UCSD-AML1 (cell line): Measurements from ENCODE around the gene PSME3IP1.
"Not testable (repeated sequence)": the region's sequence is repeated elsewhere in the genome, so short reads cannot be mapped to it uniquely, and the experiment has no call there.

ENCODE experiments used
- DNase-seq: peaks from one replicate; lab custom pipeline; 2025; ENCODE audit not compliant: unreplicated experiment; lab: John Stamatoyannopoulos, UW

PSME3IP1 gene

DNA sequence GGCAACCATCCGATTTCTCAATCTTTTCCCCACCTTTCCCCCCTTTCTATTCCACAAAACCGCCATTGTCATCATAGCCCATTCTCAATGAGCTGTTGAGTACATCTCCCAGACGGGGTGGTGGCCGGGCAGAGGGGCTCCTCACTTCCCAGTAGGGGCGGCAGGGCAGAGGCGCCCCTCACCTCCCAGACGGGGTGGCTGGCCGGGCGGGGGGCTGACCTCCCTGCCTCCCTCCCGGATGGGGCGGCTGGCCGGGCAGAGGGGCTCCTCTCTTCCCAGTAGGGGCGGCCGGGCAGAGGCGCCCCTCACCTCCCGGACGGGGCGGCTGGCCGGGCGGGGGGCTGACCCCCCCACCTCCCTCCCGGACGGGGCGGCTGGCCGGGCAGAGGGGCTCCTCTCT, 14.5 kb upstream of the PSME3IP1 start:
- DNase-seq, result not testable (repeated sequence)

DNA sequence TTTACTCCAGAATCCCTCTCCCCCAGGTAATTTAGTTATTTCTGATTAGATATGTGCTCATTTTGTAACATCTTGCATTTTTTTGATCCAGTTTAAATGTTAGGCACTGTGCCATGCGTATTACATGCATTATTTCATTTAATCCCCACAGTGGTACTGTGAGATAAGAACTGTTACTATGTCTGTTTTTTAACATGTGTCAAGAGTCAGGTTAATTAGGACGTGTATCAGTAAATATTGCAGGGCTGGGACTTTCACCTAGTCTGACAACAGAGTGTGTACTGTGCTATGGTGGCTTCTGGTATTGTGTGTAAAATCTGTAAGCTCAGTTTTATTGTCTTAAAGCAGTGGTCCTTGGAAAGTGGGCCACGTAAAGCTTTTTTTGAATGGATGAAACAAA, 10.9 kb upstream of the PSME3IP1 start:
- no peak for DNase-seq

DNA sequence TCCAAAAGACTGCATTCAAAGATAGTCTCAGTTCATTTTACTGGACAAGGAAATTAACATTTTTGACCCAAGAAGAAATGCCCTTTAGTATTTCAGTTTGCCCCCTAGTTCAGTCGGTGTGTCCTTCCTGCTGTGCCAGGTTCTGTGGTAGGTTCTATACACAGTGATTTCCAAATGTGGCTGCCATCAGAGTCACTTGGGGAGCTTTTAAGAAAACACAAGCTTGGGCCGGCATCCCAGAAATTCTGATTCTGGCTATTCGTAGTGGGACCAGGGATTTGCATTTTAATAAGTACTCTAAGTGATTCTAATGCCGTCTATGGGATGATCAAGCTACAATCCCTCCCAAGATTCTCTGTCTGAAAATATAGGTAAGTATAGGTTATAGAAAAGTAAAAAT, 10.4 kb upstream of the PSME3IP1 start:
- no peak for DNase-seq

DNA sequence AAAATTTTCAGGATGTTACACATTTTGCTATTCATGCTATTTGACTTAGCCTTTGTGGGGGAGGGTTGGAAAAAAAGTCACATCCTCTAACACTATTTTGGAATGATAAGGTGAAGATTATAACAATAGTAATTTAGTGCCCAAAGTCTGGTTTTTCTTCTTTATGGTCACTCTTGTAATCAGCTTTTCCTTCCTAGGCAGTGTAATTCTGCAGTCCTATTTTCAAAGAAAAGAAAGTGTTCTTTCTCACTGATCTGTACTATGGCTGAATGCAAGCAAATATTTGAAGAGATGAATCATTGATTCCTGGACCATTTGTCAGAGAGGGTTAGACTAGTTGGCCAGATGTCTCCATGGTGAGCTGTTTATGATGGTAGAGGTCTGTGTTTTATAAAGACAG, 8.7 kb upstream of the PSME3IP1 start:
- DNase-seq, result no peak

DNA sequence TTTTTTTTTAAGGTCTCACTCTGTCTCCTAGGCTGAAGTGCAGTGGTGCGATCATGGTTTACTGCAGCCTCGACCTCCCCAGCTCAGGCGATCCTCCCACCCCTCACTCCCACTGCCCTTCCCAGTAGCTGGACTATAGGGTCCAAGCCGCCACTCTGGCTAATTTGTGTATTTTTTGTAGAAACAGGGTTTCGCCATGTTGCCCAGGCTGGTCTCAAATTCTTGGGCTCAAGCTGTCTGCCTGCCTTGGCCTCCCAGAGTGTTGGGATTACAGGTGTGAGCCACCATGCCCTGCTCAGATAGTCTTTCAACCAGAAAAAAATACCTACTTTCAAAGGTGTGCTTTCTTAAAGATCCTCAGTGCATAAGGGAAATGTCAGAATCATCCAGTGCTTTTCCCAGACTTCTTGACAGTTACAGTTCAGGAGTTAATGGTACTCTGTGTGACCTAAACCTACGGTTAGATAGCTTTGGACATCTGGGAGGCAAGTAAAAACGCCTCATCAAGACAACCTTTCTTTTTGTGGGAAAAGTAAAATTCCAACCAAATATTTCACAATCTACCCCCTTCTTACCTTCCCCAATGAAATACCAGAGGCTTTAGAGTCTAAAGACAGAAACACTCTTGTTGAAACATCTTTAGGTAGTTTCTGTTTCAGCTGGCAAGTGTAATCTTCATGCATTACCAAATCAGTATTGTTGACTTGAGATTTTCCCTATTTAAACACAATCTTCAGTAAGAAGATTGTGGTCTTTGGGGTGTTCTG, 7.1 kb upstream of the PSME3IP1 start:
- DNase-seq, result no peak

DNA sequence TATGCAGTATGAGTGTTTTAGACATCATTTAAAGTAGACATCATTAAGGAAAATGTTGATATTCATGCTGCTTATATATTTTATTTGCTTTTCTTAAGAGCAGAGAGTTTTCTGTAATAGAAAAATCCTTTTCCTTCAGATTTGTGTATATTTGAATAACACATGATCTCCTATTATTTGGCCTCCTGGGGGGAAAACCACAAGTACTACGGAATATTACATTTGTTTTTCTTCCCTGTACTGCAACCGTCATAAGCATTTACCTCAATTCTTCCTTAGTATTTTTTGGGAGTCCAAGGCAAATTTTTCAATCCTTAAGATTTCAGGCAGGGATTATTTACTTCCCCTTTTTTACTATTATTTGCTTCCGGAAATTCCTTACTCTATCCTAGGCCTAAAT, 6.3 kb upstream of the PSME3IP1 start:
- DNase-seq, result no peak

DNA sequence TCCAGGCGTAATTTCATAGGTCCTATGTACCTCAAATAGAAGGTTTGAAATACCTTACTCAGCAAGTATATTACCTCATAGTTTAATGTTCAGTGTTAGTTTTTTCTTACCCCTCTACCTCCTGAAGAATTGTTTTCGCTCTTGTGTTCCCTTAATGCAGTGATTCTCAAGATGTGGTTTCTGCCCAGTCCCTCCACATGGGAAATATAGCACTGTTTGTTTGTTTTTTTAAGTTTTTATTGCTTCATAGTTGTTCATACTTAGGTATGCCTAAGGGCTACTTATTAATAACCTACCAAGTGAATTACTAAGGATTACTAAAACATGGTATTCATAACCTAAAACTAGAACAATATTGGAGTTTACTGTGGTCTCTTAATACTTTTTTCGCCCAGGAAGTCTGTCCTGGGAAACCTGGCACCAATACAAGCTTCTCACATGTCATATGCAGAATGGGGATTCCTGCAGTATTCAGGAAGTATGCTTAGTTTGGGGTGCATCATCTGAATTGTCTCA, 5.3 kb upstream of the PSME3IP1 start:
- DNase-seq, result no peak

DNA sequence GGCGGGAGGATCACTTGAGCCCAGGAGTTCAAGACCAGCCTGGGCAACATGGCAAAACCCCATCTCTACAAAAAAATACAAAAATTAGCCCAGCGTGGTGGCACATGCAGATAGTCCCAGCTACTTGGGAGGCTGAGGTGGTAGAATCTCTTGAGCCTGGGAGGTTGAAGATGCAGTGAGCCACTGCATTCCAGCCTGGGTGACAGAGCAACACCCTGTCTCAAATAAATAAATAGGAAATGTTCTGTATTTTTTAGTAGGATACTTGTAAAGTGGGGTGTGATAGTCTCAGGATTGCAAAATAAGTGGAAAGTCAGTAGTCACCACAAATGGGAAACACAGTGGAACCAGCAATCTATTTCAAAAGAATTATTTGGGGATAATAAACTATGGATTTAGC, 4.3 kb upstream of the PSME3IP1 start:
- no peak for DNase-seq

DNA sequence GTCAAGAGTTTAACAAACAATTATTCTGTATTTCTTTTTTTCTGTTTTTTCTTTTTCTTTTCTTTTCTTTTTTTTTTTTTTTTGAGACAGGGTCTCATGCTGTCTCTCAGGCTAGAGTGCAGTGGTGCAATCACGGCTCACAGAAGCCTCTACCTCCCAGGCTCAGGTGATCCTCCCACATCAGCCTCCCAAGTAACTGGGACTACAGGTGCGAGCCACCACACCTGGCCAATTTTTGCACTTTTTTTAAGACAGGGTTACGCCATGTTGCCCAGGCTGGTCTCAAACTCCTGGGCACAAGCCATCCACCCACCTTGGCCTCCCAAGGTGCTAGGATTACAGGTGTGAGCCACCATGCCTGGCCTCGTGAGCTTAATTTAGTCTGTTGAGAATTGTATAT, 3.7 kb upstream of the PSME3IP1 start:
- DNase-seq, result not testable (repeated sequence)

DNA sequence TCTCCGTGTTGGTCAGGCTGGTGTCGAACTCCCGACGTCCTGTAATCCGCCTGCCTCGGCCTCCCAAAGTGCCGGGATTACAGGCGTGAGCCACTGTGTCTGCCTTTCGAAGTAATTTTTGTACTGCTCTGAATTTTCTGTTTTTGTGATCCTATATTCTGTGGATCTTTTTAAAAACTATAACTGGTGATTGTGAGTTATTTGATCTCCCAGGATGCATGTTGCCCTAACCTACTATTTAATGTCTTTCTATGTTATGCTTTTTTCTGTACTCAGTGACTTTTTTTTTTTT, 2.8 kb upstream of the PSME3IP1 start:
- DNase-seq, result no peak

DNA sequence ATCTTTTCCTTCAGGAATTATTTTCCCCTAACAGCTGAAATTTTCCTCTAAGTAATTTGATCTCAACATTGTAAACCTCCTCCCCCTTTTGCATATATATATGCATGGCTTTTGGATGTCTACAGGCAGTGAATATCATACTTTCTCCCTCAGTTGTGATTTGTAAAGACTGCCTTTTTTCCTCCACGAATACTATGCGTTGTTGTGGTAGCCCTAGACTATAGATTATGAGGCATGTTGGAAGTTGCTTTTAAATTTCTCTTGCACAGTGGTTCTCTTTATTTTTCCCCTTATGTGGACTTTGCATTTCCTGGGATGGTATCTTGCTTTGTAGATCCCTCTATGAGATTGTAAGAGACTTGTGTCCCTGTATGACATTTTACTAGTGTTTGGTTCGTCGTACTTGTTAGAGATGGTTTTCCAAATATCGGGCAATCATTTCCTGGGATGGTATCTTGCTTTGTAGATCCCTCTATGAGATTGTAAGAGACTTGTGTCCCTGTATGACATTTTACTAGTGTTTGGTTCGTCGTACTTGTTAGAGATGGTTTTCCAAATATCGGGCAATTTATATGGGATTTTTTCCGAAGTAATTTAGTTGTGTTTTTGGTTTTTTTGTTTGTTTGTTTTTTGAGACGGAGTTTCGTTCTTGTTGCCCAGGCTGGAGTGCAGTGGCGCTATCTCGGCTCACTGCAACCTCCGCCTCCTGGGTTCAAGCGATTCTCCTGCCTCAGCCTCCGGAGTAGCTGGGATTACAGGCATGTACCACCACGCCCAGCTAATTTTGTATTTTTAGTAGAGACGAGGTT, 2.3 kb upstream of the PSME3IP1 start:
- not testable (repeated sequence) for DNase-seq

DNA sequence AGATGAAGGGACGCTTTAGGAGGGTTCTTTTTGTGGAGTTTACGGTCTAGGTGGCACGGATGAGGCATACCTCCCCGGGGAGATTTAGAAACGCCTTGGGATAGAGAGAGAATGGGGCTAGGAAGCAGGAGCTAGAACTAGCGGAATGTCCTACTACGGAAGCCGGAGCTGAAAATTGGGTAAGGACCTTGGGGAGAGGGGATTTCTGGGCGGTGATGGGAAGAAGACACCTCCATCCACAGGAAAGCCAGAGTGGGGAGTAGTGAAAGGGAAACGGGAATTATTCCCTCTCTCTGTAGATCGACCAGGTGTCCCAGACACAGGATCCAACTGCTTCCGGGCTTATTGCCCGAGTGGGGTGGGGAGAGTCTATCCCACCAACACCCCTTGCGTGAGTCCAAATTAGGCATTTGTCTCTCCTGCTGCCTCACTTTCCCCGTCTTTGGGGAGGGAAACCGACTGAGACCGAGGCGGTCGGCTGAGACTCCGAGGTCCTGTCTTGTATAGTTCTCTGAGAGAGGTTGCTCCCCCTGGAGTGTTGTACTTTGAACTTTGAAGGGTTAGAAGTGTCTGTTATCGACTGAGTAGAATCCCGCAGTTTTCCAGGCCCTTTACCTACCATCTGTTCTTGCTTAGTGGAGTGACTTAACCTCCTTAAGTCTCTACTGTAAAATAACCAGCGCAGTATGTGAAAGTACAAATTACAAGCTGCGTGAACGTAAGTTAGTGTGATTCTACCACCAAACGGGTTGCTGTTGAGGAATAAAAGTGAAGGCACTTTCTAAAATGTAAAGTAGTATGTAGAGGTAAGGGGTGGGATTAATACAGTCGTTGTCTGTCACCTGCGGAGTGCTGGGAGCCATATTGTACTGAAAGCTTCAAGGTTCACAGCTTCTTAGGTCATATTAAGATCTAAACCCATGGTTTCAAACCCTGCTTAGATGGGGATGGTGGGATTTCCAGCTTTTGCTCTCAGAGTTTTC, 1.3 kb upstream of the PSME3IP1 start:
- peak; percentile 37 for DNase-seq

DNA sequence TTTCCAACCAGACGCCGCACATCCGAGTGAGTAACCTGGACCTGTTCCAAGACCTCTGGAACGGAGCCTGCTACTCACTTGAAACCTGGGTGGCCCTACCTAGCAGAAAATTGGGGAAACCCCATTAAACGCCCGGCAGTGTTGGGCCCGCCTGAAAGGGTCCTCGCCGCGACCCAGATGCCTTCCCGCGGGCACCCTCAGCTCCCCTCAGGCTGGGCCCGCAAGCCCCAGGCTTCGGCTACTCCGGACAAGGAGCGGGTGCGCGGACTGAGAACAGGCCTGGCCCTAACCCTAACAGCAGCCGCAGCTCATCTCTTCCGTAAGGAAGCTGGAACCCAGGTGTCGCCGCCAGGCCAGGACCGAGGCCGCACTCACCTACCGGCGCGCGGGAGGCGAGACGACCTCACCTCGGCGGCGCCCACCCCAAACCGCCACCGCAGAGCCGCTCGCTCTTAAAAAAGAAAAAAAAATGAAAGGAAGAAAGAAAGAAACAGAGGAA, 344 bp downstream of the PSME3IP1 start:
- peak; percentile 66 for DNase-seq

DNA sequence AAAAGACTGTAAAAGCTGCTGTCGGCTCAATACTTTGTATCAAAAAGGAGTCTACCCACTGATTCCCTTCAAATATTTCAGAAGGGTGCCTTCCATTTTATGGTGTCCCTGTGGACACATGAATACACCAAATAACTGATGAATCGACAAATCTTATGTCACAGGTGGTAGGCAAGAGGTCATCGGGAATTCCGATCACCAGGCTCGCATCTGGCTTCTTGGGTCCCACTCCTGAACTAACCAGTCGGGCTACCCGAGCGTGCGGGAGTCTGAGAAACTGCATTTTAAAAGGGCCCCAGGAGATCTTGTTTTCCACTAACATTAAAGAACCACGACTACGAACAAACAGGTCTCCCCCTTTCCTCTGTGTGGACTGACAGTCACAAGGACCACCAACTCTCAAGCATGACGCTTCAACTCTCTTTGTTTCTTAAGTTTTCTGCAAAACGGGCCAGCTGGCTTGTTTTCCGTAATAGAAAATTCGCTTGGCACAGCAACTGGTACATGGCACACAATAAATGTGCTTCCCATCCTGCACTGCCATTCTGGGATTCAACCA, 873 bp downstream of the PSME3IP1 start:
- DNase-seq, result no peak

DNA sequence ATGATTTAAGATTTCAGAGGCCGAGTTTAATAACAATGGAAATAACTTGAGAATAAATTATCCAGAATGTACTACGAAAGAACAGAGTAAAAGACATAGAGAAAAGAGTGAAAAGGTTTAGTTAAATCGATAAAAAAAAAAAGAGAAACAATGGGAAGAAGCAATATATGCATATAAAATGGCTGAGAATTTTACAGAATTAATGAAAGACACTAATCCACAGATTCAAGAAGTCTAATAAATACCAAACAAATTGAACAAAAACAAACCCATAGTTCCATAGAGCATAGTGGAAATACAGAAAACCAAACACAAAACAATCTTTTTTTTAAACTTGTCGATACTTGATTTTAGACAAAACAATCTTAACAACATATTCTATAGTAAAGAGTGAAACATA, 1.7 kb downstream of the PSME3IP1 start:
- DNase-seq, result no peak

DNA sequence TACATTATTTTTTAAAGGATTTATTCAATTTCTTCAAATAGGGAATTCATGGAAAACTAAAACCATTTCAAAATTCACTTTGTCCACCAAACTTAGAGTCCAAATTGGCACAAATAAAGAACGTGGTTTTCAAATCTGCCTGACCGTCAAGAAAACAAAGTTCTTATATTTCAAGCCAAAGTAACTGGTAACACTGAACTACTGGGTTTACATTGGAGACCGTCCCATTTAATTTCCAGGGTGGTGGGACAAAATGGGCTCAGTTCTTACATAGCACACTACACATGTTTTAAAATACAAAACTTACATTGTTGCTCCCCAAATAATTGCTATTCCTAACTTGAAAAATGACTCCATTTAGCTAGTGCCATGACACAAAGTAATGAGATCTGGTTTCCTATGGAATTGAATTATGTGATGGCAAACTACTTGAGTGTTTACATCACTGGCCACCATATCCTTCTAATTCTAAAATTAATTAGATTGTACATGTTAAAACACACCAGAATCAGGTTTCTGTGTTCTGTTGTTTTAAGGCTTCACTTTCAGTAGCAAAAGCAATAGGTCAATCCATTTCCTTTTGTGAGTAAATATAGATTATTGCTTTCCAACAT, 6.5 kb downstream of the PSME3IP1 start:
- no peak for DNase-seq

DNA sequence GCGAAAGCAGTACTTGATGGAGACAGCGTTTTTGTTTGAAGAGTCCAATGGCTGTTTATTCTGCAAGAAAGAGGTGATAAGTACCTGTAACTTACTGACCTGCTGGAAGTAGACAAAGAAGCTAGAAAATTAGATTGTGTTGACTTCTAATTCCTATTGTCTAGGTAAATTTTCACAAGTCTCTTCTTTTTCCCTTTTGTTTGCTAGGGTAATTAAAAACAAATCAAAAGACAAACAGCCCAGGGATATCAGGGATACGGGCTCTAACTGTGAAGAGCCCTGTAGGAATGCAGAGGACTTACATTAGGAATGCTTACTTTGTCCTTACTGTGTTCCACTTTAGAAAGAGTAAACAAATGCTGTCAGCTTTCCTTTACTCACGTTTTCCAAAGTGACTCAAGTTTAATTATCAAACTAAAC, 7.0 kb downstream of the PSME3IP1 start:
- DNase-seq, result no peak

DNA sequence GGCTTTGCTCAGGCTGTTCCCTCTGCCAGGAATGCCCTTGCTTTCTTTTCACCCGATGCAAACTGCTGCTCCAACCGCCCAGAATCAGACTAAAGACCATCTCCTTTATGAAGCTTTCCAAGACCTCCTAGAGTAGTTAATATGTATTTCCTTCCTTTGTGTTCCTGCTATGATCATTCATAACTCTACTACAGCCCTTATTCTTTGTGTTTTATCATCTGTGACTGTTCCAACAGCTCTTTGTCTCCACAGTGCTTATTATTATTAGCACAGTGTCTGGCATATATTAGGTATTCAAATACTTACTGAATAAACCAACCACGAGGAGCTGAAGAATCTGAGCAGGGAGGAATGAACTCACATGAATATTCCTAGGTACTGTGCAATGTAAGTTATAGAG, 7.6 kb downstream of the PSME3IP1 start:
- DNase-seq, result no peak

DNA sequence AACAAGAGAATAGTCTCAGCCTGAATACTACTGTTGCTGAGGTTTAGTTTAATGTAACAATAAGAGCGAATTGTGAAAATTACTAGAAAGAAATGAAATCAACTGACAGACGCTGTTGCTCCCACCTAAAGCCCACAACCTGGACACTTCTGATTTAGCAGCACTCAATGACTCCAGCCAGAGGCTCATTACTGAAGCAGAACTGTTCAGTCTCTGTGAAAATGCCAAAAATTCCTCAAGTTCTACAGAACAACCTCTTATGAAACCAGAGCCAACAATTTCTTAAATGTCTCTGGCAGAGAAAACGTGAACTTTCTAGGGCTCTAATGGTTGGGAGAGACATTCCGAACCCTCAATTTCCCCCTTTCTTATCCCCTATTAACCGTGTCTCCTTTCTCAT, 9.9 kb downstream of the PSME3IP1 start:
- DNase-seq, result no peak

DNA sequence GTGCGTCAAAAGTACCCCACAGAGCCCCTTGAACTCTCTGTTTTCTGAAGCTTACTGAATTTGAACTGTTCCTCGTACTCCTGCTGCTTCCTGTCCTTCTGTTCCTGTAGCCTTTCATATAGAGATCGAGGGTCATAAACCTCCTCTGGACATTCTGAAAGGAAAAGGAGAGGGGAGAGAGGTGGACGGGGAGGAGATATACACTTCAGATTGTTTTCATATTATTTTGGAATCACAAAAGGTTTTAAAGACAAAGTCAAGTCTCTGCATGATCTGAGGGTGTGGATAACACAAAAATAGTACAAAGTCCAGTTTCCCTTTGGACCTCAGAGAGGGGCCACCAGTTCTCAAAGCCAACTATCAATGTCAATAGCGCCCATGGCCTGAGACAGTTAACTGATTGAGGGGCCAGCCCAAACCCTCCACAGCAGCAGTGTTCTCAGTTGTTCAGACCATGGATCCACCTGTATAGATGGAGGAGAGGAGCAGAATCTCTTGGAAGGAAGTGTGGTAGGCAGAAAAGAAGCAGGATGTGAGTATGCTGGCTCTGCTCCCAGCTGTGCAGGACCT, 13.0 kb downstream of the PSME3IP1 start:
- no peak for DNase-seq
